ENCODE measurements around the gene THBS2.

Gene THBS2

DNA sequence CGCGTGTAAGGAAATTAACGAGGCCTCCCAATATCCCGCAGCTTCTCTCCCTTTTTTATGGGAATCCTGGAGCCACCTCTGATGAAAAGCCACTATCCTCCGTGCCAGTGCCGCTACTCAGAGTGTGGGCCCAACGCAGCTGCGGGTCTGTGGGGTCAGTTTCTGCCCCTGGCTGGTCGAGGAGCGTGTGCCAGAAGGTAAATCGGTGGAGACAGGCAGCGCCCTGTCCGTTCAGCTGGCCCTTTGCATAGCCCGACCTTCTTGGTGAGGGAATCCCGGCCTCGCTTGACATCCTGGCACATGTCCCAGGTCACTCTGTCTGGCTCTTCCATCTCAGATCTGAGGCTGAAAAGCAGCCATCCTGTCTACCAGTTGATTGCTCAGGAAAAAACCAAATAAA, 4.6 kb downstream of the THBS2 start:
- DNase-seq (ENCODE audit: low read depth), result no peak

DNA sequence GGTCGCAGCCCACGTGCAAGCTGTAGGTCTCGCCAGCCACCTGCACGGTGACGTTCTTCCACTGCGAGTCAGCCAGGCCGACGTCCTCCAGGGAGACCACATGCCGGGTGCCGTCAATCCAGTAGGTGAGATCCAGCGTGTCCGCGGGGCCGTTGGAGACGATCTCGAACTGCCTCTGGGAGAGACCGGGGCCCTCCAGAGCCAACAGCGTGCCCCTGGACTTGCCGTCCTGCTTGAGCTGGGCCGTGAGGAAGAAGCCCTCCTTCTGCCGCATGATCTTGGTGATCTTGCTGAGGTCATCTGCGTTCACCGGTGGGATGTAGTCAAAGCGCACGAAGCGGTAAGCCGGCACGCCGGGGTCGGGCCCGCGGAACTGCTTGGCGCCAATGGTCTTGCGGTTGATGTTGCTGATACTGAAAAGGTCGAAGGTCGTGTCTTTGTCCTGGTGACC, 5.1 kb downstream of the THBS2 start:
- DNase-seq (ENCODE audit: low read depth), result no peak

DNA sequence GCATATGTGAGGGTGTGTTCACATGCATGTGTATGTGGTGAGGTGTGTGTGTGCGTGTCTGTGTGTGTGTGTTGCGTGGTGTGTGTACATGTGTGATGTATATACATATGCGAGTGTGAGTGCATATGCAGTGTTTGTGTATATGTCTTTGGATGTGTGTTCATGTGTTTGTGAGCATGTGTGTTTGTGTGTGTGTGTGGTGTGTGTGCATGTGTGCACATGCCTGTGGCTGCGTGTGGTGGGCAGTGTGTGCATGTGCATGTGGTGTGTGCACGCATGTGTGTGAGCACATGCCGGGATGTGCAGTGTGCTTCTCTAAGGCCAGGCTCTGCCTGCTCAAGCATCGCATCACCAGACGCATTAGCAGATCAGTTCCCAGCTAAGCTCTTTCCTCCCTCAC, 5.7 kb downstream of the THBS2 start:
- DNase-seq (ENCODE audit: low read depth), result no peak

DNA sequence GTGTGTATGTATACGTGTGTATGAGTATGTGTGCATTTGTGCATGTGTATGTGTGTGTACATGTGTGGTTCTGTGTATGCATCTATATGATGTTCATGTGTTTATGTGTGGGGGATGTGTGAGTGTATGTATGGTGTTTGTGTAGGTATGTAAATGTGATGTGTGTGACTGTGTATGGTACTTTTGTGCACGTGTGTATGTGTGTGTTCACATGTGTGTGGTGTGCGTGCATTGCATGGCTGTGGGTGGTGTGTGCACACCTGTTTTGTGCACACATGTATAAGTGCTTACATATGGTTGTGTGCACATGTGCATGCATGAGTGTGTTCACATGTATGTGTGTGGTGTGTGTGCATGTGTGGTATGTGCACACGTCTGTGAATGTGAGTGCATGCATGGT, 6.2 kb downstream of the THBS2 start:
- no peak for DNase-seq (ENCODE audit: low read depth)

DNA sequence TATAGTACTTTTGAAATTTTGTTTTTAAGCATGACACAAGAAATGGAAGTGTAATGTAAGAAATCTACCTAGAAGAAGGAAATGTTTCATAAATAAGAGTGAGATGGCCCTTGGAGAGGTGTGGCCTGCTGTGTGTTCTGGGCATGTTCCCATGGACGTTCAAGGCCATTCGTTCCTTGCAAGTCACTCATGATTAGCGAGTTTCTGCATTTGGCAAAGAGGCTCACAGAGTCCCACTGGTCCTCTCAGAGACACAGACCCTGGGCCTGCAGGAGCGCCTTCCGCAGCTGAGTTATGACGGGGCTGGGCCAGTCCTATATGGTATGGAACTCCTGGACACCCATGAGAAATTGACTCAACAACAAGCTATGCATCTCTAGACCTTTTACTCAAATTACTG, 7.2 kb downstream of the THBS2 start:
- no peak for DNase-seq (ENCODE audit: low read depth)

DNA sequence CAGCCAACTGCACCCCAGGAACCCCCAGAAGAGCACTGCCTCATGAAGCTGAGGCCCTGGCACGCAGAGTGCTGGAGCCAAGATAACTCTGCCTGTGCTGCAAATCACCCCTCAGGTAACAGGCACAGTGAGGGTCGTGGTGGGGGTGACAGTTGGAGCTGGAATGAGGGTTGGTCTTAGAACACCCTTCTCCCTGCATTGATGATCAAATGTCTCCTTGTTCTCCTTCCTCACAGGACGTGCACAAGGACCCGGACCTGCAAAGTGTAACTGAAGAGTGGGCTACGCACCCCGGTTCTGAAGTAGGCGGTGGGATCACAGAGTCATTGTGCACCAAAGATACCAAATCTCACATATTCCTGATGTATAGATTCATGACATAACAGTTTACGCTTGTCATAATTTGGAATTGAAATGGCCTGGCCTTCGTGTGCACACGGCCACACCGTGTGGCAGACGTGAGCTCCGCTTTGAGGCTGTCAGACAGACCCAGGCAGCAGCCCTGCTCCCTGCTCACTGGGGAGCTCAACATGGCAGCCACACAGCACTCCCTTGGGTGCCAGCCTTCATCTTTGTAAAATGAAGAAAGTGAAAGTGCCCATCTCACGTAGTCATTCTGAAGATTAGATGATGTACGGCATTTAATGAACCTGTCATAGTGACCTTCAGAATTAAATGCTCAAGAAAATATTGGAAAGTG, 8.8 kb downstream of the THBS2 start:
- no peak for DNase-seq (ENCODE audit: low read depth)

DNA sequence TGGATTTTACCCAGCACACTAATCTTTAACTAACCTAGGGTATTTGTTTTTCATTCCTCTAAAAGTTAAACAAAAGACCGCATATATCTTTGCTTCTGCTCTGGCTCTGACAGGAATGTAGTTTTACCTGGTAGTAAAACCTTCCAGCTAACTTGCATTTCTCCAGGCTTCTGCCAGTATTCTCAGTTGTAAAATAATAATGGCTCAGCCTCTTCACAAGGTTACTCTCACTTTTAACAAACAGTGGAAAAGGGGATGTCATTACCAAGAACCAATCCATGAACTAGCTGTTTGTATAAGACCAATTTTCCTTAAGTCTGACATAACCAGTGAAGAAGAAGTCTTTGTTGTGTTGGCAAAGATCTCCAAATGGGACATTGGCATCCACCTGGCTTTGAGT, 10.0 kb downstream of the THBS2 start:
- DNase-seq (ENCODE audit: low read depth), result no peak

DNA sequence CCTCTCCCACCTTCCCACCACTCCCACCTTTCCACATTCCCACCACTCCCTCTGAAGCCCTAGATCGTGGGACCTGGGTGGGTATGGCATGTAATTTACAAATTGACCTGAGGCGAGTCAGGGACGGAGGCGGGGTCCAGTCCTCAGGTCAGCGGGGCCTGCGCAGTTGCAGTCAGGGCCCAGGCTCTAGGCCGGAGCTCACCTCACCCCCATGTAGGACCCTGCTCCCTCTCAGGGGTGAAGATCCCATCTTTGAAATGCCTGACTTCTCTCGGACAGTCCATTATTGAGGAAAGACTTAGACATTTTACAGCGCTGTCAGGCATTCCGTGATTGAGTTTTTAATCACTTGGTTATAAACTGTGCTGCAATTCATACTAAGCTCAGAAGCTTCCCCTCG, 10.5 kb downstream of the THBS2 start:
- DNase-seq (ENCODE audit: low read depth), result no peak

DNA sequence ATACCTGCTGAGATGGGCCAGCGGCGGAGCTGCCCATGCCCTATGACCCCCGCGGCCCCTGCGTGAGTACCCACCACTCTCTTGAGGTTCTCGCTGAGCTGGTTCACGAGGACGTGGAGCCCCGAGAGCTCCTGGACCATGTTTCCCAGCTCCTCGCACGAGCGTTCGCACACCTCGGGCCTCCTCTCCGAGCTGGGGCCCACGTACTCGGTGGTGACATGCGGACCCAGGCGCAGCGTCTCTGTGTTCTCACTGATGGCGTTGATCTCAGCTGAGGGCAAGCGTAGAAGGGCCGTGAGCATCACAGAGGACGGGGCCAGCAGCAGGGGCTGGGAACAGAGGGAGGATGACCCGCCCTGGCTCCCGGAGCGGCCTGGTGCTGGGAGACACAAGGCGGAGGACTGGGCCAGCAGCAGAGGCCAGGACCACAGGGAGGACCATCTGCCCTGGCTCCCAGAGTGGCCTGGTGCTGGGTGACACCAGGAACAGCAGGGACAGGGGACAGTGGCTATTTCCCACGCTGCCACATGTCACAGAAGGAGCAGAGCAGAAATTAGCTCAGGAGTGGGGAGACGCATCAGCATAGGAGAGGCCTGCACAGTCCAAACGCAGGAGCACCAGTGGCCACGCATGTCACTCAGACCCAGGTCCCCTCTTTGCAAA, 11.8 kb downstream of the THBS2 start:
- DNase-seq (ENCODE audit: low read depth), result no peak

DNA sequence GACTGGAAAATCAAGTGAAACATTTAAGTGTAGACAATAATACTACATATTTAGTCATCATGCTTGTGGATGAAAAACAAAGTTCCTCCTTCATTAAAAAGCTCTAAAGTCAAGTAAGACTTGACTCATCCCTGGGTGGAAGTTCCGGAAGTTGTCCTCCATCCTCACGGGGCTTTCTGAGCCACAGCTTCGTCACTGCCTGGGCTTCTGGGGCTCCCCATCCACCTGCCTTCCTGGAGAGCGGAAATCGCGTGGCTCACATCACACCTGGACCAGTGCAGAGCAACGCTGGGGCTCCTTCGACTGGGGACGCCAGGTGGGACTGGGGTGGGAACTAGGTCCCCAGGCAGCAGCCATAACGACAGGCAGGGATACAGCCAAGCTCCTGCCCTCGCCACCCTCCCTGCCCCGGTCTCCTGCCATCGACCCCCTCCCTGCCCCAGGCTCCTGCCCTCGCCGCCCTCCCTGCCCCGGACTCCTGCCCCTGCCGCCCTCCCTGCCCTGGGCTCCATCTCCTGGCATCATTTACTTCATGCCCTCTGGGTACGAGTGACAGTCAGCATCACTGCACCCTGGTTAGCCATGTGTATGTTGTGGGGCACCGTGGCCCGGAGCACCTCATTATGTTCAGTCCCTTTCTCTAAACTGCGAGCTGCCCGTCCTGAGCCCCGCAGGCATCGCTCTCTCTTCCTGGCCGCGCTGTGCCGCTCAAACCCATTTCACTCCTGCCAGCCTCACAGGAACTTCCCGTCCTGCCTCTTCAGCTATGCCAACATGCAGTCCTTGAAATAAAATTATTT, 12.9 kb downstream of the THBS2 start:
- DNase-seq (ENCODE audit: low read depth), result no peak

DNA sequence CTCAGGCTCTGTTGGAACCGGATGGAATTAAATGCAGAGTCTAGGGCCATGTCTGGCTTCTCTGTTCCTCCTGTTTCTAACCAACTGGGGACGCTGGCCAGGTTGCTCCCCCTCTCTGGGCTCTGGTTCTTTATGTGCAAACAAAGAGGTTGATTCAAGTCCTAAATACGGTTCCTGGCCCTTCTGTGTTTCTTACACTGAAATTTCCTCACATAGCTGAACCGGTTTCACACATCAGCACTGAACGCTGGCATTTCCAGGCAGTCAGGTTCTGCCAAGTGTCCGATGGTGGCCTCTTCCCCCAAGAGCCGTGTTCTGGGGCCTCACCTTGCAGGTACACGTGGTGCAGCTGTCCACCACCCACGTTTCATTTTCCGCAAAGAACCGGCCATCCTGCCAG, 13.5 kb downstream of the THBS2 start:
- DNase-seq (ENCODE audit: low read depth), result no peak

DNA sequence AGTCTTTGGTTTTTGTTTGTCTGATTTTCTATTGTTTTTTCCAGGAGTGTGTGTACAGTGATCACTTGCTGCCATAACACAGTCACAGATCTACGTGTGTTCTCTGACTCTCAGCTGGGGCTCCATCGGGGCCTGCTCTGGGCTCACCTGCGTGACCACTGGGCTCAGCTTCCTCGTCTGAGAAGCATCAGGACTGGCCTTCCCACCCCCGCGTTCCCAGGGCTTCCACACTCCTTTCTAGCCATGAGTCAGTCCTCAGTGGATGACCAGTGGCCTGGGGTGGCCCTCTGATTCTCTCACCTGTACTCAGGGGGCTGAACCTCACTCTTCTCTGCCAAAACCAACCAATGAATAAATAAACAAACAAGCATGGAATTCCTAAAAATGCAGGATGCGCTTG, 14.5 kb downstream of the THBS2 start:
- DNase-seq (ENCODE audit: low read depth), result no peak

DNA sequence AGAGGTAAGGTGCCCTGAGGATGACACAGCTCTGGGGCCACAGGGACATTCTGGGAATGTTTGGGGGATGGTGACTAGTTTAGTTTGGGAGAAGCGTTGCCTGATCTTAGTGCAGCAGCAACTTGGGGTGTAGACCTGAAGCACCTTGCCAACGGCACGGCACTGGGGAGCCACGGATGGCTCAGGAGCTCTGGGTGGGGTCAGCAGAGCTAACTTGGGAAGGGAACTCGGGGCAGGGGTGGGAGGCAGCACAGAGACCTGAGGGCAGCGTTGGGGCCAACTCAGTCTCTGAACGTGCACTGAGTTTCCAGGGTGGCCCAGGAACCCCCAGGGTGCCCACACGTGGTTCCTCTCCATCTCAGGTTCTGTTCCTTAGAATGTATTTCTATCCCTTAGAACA, 14.9 kb downstream of the THBS2 start:
- no peak for DNase-seq (ENCODE audit: low read depth)

DNA sequence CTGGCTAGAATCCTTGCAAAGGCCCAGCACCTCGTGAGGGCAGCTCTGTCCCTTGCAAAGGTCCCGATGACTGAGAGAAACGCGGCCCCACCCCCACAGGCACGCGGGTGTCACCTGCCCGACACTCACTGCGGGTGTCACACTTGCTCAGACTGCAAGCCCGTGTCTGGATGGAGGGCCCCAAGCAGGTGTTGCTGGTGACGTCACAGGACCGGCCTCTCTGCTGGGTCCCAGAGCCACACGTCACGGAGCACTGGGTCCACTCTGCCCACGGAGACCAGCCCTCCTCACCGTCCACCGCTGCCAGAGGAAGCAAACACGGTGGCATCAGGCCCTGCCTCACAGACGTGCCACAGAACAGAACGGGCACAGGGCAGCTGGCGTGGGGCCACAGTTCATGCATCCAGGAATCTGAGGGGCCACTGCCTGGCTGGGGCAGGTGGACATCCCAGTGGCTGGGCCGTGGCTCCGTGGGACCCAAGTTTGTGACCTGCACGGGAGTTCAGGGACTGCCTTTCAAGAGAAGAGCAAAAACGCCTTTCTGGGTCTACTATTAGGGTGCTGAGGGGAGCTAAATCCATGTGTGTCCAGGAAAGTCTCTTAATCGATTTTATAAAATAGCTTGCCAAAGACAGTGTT, 16.0 kb downstream of the THBS2 start:
- DNase-seq (ENCODE audit: low read depth), result no peak

DNA sequence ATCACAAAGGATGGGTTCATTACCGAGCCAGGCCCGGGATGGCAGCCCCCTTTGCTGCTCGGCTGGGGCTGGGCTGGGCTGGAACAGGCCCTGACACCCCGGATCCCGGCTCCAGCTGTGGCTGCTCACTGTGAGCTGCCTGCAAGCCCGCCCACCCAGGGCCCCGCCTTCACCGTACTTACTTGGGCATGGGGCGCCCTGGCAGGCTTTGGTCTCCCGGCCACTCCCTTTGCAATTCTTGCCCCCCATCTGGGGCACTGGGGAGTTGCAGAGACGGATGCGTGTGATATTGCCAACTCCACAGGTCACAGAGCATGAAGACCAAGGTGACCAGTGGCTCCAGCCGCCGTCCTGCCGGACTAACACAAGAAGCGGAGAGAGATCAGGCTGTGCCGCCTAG, 16.7 kb downstream of the THBS2 start:
- DNase-seq (ENCODE audit: low read depth), result no peak

DNA sequence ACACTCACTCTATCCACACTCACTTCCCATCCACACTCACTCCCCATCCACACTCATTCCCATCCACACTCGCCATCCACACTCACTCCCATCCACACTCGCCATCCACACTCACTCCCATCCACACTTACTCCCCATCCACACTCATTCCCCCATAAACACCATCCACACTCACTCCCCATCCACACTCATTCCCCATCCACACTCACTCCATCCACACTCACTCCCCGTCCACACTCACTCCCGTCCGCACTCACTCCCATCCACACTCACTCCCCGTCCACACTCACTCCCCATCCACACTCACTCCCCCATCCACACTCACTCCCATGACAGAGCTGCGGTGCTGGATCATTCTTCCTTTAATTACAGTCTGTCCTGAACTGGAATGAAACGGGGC, 17.1 kb downstream of the THBS2 start:
- DNase-seq (ENCODE audit: low read depth), result no peak

DNA sequence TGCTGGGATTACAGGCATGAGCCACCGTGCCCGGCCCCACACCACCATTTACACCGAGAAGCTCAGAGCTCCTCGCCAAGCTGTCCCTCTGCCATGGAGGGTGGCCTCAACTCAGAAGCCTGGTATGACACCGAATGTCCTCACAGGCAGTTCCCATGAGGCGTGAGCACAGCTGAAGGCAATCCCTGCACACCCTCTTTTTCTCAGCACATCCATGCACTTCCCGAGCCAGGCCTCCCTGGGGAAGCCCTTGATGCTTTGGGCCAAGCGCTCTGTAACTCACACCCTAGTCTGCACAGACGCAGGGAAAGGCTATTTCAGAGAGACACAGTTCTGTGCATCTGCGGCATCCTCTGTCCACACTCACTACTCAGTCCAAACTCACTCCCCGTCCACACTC, 18.4 kb downstream of the THBS2 start:
- DNase-seq (ENCODE audit: low read depth), result no peak

DNA sequence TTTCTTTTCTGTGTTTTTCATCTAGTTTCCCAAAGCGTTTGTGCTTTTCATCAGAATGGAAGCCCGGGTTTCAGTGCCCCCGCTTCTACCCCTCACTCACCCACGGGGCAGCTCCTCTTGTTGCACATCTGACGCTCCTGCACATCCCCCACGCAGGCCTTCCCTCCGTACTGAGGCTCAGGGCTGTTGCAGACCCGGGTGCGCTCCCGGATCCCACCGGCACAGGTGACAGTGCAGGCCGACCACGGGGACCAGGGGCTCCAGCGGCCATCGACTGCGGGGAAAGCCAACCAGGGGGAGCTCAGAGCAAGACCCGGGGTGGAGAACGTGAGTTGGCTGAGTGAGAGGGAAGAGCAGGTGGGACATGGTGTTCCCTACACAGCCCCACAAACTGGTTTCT, 19.0 kb downstream of the THBS2 start:
- no peak for DNase-seq (ENCODE audit: low read depth)

DNA sequence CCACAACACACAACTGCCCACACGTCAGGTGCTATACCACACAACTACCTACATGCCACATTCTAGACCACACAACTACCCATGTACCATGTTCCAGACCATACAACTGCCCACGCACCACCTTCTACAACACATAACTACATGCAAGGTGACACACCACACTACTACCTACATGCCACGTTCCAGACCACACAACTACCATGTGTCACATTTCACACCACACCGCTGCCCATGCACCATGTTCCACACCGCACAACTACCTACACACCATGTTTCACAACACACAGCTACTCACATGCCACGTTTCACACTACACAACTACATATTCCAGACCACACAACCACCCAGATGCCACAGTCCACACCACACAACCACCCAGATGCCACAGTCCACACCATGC, 19.8 kb downstream of the THBS2 start:
- no peak for DNase-seq (ENCODE audit: low read depth)

DNA sequence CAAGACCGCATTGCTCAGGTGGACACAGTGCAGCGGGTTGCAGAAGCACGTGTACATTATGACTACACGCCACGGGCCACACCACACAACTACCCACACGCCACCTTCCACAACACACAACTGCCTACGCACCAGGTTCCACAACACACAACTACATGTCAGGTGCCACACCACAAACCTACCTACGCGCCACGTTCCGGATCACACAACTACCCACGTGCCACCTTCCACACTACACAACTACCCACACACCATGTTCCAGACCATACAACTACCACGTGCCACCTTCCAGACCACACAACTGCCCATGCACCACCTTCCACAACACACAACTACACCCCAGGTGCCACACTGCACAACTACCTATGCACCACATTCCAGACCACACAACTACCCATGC, 20.5 kb downstream of the THBS2 start:
- DNase-seq (ENCODE audit: low read depth), result no peak

DNA sequence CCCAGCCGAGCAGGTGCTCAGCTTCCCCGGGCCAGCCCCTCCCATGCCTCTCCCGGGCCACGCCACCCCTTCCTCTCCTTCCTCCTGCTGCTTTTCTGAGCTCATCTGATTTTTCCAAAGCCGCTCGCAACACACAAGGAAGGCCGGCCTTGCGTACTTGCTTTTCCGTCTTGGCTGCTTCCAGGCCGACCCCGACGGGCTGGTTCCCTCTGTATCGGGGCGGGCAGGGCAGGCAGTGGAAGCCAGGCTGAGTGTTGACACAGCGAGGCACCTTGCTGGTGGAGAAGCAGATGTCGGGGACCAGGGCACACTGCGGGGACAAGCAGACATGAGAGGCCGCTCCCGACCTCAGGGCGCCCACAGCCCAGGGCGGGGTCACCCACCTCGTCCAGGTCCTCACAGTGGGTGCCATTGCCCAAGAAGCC, 21.1 kb downstream of the THBS2 start:
- no peak for DNase-seq (ENCODE audit: low read depth)

DNA sequence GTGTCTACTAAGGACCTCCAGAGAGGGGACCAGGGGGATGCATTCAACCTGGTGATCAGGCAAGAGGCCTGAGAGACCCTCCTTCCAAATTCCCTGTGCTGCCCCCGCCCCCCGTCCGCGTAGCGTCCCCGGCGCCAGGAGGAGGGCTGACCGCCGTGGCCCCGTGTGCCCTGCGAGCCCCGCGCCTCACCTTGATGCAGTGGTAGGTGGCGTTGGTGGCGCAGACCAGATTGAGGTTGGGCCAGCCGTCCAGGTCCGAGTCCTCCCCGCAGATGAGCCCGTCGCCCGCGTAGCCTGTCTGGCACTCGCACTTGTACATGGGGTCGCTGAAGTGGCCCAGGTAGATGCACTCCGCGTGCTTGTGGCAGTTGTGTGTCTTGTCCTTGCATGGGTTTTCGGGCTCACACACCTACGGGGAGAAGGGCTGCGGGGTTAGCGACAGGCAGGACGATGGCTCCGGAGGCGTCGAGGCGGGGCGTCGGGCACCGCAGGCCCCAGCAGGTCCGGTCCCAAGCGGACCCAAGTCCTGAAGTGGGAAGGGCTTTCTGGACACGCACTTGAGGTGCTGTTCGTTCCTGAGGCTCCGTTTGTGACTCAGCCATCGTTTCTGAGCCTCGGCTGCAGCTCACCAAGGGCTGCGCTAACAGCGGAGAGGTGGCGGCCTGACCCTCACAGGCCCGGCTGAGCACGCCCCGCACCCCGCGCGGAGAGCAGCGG, 21.7 kb downstream of the THBS2 start:
- no peak for DNase-seq (ENCODE audit: low read depth)

Measured in GM04503 (cell line).